ENCODE results near the gene TSHZ1.

GRCh38 chr18:75324686-75325257 lies 114.2 kb downstream of the TSHZ1 start:
- TF ChIP-seq POLR2AphosphoS5 (IDR thresholded peaks at IDR 0.05) (no peak), POLR2A (IDR thresholded peaks at IDR 0.05; ENCODE audit: low read depth) (no peak), EP300 (IDR thresholded peaks at IDR 0.05) (no peak)
- TF ChIP-seq, protein P1, sequence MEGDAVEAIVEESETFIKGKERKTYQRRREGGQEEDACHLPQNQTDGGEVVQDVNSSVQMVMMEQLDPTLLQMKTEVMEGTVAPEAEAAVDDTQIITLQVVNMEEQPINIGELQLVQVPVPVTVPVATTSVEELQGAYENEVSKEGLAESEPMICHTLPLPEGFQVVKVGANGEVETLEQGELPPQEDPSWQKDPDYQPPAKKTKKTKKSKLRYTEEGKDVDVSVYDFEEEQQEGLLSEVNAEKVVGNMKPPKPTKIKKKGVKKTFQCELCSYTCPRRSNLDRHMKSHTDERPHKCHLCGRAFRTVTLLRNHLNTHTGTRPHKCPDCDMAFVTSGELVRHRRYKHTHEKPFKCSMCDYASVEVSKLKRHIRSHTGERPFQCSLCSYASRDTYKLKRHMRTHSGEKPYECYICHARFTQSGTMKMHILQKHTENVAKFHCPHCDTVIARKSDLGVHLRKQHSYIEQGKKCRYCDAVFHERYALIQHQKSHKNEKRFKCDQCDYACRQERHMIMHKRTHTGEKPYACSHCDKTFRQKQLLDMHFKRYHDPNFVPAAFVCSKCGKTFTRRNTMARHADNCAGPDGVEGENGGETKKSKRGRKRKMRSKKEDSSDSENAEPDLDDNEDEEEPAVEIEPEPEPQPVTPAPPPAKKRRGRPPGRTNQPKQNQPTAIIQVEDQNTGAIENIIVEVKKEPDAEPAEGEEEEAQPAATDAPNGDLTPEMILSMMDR (IDR thresholded peaks at IDR 0.05), result no peak
